ENCODE results near the gene SELL.

- TF ChIP-seq CTCF (IDR thresholded peaks at IDR 0.05) (no peak), EZH2 (IDR thresholded peaks at IDR 0.05) (no peak), EZH2phosphoT487 (IDR thresholded peaks at IDR 0.05) (no peak)
These were observed 12.4 kb downstream of the SELL start for GRCh38 chr1:169698976-169699375.
